Measurements from ENCODE around the gene ADCY10.

Gene ADCY10

DNA sequence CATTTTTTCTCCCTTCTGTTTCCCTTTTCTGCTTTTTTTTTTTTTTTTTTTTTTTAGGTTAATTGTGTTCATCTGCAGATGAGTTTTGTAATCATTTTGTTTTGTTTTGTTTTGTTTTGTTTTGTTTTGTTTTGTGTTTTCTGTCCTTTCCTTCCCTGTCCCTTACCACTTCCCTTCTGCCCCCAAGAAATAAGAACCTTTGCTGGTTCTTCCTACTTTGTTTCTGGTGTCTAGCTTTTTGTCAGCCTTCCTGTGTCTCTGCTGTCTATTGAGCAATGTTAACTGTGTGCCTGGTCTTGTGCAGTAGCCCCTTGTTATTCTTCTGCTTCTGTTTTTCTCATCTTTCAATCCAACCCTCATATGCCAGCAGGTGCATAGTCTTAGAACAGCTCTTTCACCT is 146.2 kb downstream of the ADCY10 start:
- DNase-seq (ENCODE audit: low read depth in 1 of 2, low spot score in 1 of 2): peak; percentile 39 to 67
- Histone ChIP-seq H3K27me3 (ENCODE audit: insufficient read depth, poor library complexity, severe bottlenecking) (no peaks in the 10 kb centered on the region), H3K4me3 (replicated peaks; ENCODE audit: insufficient read depth, low read length) (no peak overlapping the region), H3K27ac (replicated peaks) (peak overlapping the region; percentile 33; the same call in 1 of the 2 replicates)
- TF ChIP-seq, protein P1, sequence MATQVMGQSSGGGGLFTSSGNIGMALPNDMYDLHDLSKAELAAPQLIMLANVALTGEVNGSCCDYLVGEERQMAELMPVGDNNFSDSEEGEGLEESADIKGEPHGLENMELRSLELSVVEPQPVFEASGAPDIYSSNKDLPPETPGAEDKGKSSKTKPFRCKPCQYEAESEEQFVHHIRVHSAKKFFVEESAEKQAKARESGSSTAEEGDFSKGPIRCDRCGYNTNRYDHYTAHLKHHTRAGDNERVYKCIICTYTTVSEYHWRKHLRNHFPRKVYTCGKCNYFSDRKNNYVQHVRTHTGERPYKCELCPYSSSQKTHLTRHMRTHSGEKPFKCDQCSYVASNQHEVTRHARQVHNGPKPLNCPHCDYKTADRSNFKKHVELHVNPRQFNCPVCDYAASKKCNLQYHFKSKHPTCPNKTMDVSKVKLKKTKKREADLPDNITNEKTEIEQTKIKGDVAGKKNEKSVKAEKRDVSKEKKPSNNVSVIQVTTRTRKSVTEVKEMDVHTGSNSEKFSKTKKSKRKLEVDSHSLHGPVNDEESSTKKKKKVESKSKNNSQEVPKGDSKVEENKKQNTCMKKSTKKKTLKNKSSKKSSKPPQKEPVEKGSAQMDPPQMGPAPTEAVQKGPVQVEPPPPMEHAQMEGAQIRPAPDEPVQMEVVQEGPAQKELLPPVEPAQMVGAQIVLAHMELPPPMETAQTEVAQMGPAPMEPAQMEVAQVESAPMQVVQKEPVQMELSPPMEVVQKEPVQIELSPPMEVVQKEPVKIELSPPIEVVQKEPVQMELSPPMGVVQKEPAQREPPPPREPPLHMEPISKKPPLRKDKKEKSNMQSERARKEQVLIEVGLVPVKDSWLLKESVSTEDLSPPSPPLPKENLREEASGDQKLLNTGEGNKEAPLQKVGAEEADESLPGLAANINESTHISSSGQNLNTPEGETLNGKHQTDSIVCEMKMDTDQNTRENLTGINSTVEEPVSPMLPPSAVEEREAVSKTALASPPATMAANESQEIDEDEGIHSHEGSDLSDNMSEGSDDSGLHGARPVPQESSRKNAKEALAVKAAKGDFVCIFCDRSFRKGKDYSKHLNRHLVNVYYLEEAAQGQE (IDR thresholded peaks at IDR 0.05; ENCODE audit: insufficient replicate concordance, low read depth): no peak
- peak; percentile 76 for TF ChIP-seq SPI1 (IDR thresholded peaks at IDR 0.05; ENCODE audit: borderline replicate concordance, low read depth)

DNA sequence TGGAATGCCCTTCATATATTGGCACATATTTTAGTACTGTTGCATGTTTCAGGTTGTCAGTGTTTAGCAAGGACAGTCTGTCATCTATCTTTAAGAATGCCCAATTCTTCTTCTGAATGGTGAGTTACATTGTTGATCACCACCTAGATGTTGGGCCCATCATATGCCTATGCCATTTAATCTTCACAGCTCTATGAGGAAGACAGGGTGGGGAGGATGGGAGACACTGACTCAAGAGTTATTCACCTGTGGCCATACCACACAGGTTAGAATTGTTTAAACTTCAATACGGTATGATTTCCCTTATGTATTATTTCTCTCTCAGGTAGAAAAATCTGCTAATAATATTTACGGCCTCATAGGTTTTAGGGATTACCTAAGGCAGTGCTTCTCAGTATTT is 147.4 kb downstream of the ADCY10 start:
- TF ChIP-seq, protein P1 (IDR thresholded peaks at IDR 0.05; ENCODE audit: insufficient replicate concordance, low read depth): no peak
- TF ChIP-seq GABPA (IDR thresholded peaks at IDR 0.05; ENCODE audit: low read depth): no peak
- no peak for TF ChIP-seq POLR2AphosphoS5 (IDR thresholded peaks at IDR 0.05; ENCODE audit: low read depth)
- no peak for TF ChIP-seq SPI1 (IDR thresholded peaks at IDR 0.05; ENCODE audit: borderline replicate concordance, low read depth)
- TF ChIP-seq, protein P2, sequence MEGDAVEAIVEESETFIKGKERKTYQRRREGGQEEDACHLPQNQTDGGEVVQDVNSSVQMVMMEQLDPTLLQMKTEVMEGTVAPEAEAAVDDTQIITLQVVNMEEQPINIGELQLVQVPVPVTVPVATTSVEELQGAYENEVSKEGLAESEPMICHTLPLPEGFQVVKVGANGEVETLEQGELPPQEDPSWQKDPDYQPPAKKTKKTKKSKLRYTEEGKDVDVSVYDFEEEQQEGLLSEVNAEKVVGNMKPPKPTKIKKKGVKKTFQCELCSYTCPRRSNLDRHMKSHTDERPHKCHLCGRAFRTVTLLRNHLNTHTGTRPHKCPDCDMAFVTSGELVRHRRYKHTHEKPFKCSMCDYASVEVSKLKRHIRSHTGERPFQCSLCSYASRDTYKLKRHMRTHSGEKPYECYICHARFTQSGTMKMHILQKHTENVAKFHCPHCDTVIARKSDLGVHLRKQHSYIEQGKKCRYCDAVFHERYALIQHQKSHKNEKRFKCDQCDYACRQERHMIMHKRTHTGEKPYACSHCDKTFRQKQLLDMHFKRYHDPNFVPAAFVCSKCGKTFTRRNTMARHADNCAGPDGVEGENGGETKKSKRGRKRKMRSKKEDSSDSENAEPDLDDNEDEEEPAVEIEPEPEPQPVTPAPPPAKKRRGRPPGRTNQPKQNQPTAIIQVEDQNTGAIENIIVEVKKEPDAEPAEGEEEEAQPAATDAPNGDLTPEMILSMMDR (IDR thresholded peaks at IDR 0.05; ENCODE audit: insufficient read depth, low read length): no peak
- no peak for DNase-seq (ENCODE audit: low read depth in 1 of 2, low spot score in 1 of 2)
- Histone ChIP-seq H3K4me3 (replicated peaks; ENCODE audit: insufficient read depth, low read length) (no peak overlapping the region), H3K27me3 (ENCODE audit: insufficient read depth, poor library complexity, severe bottlenecking) (no peaks in the 10 kb centered on the region), H3K27ac (replicated peaks) (no peak overlapping the region)

DNA sequence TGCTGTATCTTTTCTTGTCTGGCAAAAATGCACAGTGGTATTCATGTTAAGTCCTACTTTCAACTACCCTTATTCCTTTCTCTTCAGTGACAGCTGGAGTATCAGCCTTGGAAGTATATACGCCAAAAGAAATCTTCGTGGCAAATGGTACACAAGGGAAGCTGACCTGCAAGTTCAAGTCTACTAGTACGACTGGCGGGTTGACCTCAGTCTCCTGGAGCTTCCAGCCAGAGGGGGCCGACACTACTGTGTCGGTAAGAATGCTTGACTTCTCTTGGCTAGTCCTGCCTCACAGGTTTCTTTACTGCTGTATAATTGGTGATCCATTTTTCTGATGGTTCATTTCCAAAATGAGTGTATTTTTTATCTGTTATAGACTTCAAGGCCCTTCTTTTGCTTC is 148.4 kb downstream of the ADCY10 start:
- TF ChIP-seq, protein P1 (IDR thresholded peaks at IDR 0.05; ENCODE audit: insufficient replicate concordance, low read depth): no peak
- TF ChIP-seq, protein P2 (IDR thresholded peaks at IDR 0.05; ENCODE audit: insufficient read depth, low read length): no peak
- TF ChIP-seq SPI1 (IDR thresholded peaks at IDR 0.05; ENCODE audit: borderline replicate concordance, low read depth) (no peak), GABPA (IDR thresholded peaks at IDR 0.05; ENCODE audit: low read depth) (no peak), POLR2AphosphoS5 (IDR thresholded peaks at IDR 0.05; ENCODE audit: low read depth) (no peak)
- Histone ChIP-seq H3K27ac (replicated peaks) (no peak overlapping the region), H3K4me3 (replicated peaks; ENCODE audit: insufficient read depth, low read length) (no peak overlapping the region), H3K27me3 (ENCODE audit: insufficient read depth, poor library complexity, severe bottlenecking) (no peaks in the 10 kb centered on the region)
- no peak for DNase-seq (ENCODE audit: low read depth in 1 of 2, low spot score in 1 of 2)

All from HL-60 (cell line).